ENCODE results near the gene PHF11. TPM values are rescaled to one million over a fixed set of nuclear protein-coding genes. Genes with fewer than 3 reads are reported as not detected.

Gene PHF11
- polyA plus RNA-seq, 1 of the 3 experiments (the other 2 are of a cell fraction) = 3.0 TPM

- Histone ChIP-seq H3K9ac (no peak overlapping the region), H3K79me2 (ENCODE audit: insufficient read depth) (no peaks in the 10 kb centered on the region), H3K27ac (ENCODE audit: low read depth in 2 of 2, low read length in 1 of 2) (no peak overlapping the region), H3K9me2 (no peaks in the 10 kb centered on the region; the same call in 1 of the 2 replicates), H3F3A (replicated peaks; ENCODE audit: insufficient read depth) (no peaks in the 10 kb centered on the region), H3K4me2 (no peak overlapping the region), H4K20me1 (ENCODE audit: insufficient read depth) (no peaks in the 10 kb centered on the region), H3K9me3 (no peaks in the 10 kb centered on the region), H3K36me3 (replicated peaks in 1 of 2; ENCODE audit: control insufficient read depth in 1 of 2, insufficient read depth in 2 of 2, low read length in 1 of 2) (peaks cover 28 to 57% of the 10 kb centered on the region in 2 experiments), H3K4me1 (ENCODE audit: control insufficient read depth in 1 of 2, insufficient read depth in 2 of 2, low read depth in 1 of 2, low read length in 1 of 2) (no peaks in the 10 kb centered on the region; a peak in 1 of 4 replicates), H3K4me3 (ENCODE audit: low read depth in 2 of 2, low read length in 1 of 2) (no peak overlapping the region), H2AFZ (ENCODE audit: low read depth) (no peak overlapping the region), H3K27me3 (ENCODE audit: insufficient read depth) (no peaks in the 10 kb centered on the region)
- DNase-seq = no peak
- ChIA-PET CTCF (no interaction called here), POLR2A (no interaction called here)
- no peak for TF ChIP-seq CHD2 (IDR thresholded peaks at IDR 0.05; ENCODE audit: low read length, partially characterized antibody)
- WGBS (ENCODE audit: low lambda C conversion rate) = 74% methylated on average over 1 of the region's 1 CpG
These were observed 31.7 kb upstream of the PHF11 start for GRCh38 chr13:49464085-49464484.

GRCh38 chr13:49464621-49465325, 31.0 kb upstream of the PHF11 start:
- H3K9me3 ChIP-seq = no peaks in the 10 kb centered on the region
- peaks cover 28 to 61% of the 10 kb centered on the region in 2 experiments for H3K36me3 ChIP-seq (replicated peaks in 1 of 2; ENCODE audit: control insufficient read depth in 1 of 2, insufficient read depth in 2 of 2, low read length in 1 of 2)
- H3K9me2 ChIP-seq = no peaks in the 10 kb centered on the region; the same call in 1 of the 2 replicates
- H2AFZ ChIP-seq (ENCODE audit: low read depth) = no peak overlapping the region
- DNase-seq = no peak
- no peaks in the 10 kb centered on the region for H3K27me3 ChIP-seq (ENCODE audit: insufficient read depth)
- no peak overlapping the region for H3K27ac ChIP-seq (ENCODE audit: low read depth in 2 of 2, low read length in 1 of 2)
- H3K9ac ChIP-seq = no peak overlapping the region
- no peak overlapping the region for H3K4me2 ChIP-seq
- no peaks in the 10 kb centered on the region for H3K79me2 ChIP-seq (ENCODE audit: insufficient read depth)
- H3K4me1 ChIP-seq (ENCODE audit: control insufficient read depth in 1 of 2, insufficient read depth in 2 of 2, low read depth in 1 of 2, low read length in 1 of 2) = no peaks in the 10 kb centered on the region
- H4K20me1 ChIP-seq (ENCODE audit: insufficient read depth) = no peaks in the 10 kb centered on the region
- WGBS (ENCODE audit: low lambda C conversion rate) = 90% methylated on average over 4 of the region's 4 CpGs
- no peak for TF ChIP-seq RXRA (IDR thresholded peaks at IDR 0.05; ENCODE audit: borderline replicate concordance, low read depth)
- no peak for TF ChIP-seq NRF1 (IDR thresholded peaks at IDR 0.05; ENCODE audit: low read depth, low read length)
- TF ChIP-seq RAD21 (IDR thresholded peaks at IDR 0.05; ENCODE audit: low read length) = no peak
- TF ChIP-seq MAX (IDR thresholded peaks at IDR 0.05; ENCODE audit: low read depth) = no peak
- TF ChIP-seq YY1 (IDR thresholded peaks at IDR 0.05; ENCODE audit: low read depth) = no peak
- TF ChIP-seq JUND (IDR thresholded peaks at IDR 0.05) = no peak
- no peak for TF ChIP-seq CHD2 (IDR thresholded peaks at IDR 0.05; ENCODE audit: low read length, partially characterized antibody)
- TF ChIP-seq FOXM1 (IDR thresholded peaks at IDR 0.05; ENCODE audit: low read depth) = no peak
- TF ChIP-seq TAF1 (IDR thresholded peaks at IDR 0.05; ENCODE audit: borderline replicate concordance, low read depth, low read length) = no peak
- no peak for TF ChIP-seq NFIC (IDR thresholded peaks at IDR 0.05; ENCODE audit: borderline replicate concordance)
- TF ChIP-seq PBX3 (IDR thresholded peaks at IDR 0.05) = no peak
- TF ChIP-seq FOSL2 (IDR thresholded peaks at IDR 0.05; ENCODE audit: borderline replicate concordance, low read depth) = no peak
- ChIA-PET CTCF (no interaction called here), POLR2A (no interaction called here)
- no peak overlapping the region for H3K4me3 ChIP-seq (ENCODE audit: low read depth in 2 of 2, low read length in 1 of 2)
- H3F3A ChIP-seq (replicated peaks; ENCODE audit: insufficient read depth) = no peaks in the 10 kb centered on the region
